Measurements from ENCODE around the gene SYT3. TPM values are rescaled to one million over a fixed set of nuclear protein-coding genes. Genes with fewer than 3 reads are reported as not detected.

SYT3 gene
- total RNA-seq, 1 experiment from 2014 or later: not detected

- H3K27me3 ChIP-seq (ENCODE audit: low read length): no peaks in the 10 kb centered on the region
- H3K4me3 ChIP-seq (ENCODE audit: low read length): no peak overlapping the region
- no peaks in the 10 kb centered on the region for H3K36me3 ChIP-seq (ENCODE audit: insufficient read depth, low read length)
- no peak overlapping the region for H3K27ac ChIP-seq (ENCODE audit: low read length)
- no peak overlapping the region for H2AFZ ChIP-seq (ENCODE audit: low read length)
- H3K79me2 ChIP-seq (ENCODE audit: low read length): no peaks in the 10 kb centered on the region
- H3K4me2 ChIP-seq (ENCODE audit: low read depth, low read length, poor library complexity, severe bottlenecking): no peak overlapping the region
- DNase-seq: no peak
- H3K9me2 ChIP-seq (replicated peaks; ENCODE audit: insufficient read depth, low read length): no peaks in the 10 kb centered on the region
- H3K4me1 ChIP-seq (ENCODE audit: low read length): no peaks in the 10 kb centered on the region
- H4K20me1 ChIP-seq (ENCODE audit: insufficient read depth, low read depth, low read length): no peaks in the 10 kb centered on the region
- H3K9ac ChIP-seq (ENCODE audit: low read length): no peak overlapping the region
- no peaks in the 10 kb centered on the region for H3K9me3 ChIP-seq (ENCODE audit: low read length)
Observed at GRCh38 chr19:50648659-50649058, 9.0 kb upstream of the SYT3 start.

GRCh38 chr19:50647879-50648615, 8.4 kb upstream of the SYT3 start:
- no peaks in the 10 kb centered on the region for H3K9me2 ChIP-seq (replicated peaks; ENCODE audit: insufficient read depth, low read length)
- H2AFZ ChIP-seq (ENCODE audit: low read length): no peak overlapping the region
- H3K36me3 ChIP-seq (ENCODE audit: insufficient read depth, low read length): no peaks in the 10 kb centered on the region
- no peak overlapping the region for H3K27ac ChIP-seq (ENCODE audit: low read length)
- H3K4me2 ChIP-seq (ENCODE audit: low read depth, low read length, poor library complexity, severe bottlenecking): no peak overlapping the region
- no peak overlapping the region for H3K9ac ChIP-seq (ENCODE audit: low read length)
- H3K27me3 ChIP-seq (ENCODE audit: low read length): no peaks in the 10 kb centered on the region
- no peak for DNase-seq
- H3K4me3 ChIP-seq (ENCODE audit: low read length): no peak overlapping the region
- no peaks in the 10 kb centered on the region for H3K9me3 ChIP-seq (ENCODE audit: low read length)
- no peaks in the 10 kb centered on the region for H4K20me1 ChIP-seq (ENCODE audit: insufficient read depth, low read depth, low read length)
- no peaks in the 10 kb centered on the region for H3K79me2 ChIP-seq (ENCODE audit: low read length)
- no peaks in the 10 kb centered on the region for H3K4me1 ChIP-seq (ENCODE audit: low read length)

GRCh38 chr19:50646074-50646807, 6.6 kb upstream of the SYT3 start:
- no peak for DNase-seq
- H3K4me3 ChIP-seq (ENCODE audit: low read length): no peak overlapping the region
- H4K20me1 ChIP-seq (ENCODE audit: insufficient read depth, low read depth, low read length): no peaks in the 10 kb centered on the region
- no peak overlapping the region for H3K9ac ChIP-seq (ENCODE audit: low read length)
- no peaks in the 10 kb centered on the region for H3K79me2 ChIP-seq (ENCODE audit: low read length)
- H3K4me2 ChIP-seq (ENCODE audit: low read depth, low read length, poor library complexity, severe bottlenecking): no peak overlapping the region
- H3K27ac ChIP-seq (ENCODE audit: low read length): no peak overlapping the region
- no peak overlapping the region for H2AFZ ChIP-seq (ENCODE audit: low read length)
- no peaks in the 10 kb centered on the region for H3K4me1 ChIP-seq (ENCODE audit: low read length)
- H3K9me2 ChIP-seq (replicated peaks; ENCODE audit: insufficient read depth, low read length): no peaks in the 10 kb centered on the region
- no peaks in the 10 kb centered on the region for H3K27me3 ChIP-seq (ENCODE audit: low read length)
- no peaks in the 10 kb centered on the region for H3K36me3 ChIP-seq (ENCODE audit: insufficient read depth, low read length)
- H3K9me3 ChIP-seq (ENCODE audit: low read length): no peaks in the 10 kb centered on the region

GRCh38 chr19:50645107-50645506, 5.4 kb upstream of the SYT3 start:
- H3K36me3 ChIP-seq (ENCODE audit: insufficient read depth, low read length): no peaks in the 10 kb centered on the region
- no peaks in the 10 kb centered on the region for H3K4me1 ChIP-seq (ENCODE audit: low read length)
- no peak overlapping the region for H3K27ac ChIP-seq (ENCODE audit: low read length)
- no peak overlapping the region for H3K4me3 ChIP-seq (ENCODE audit: low read length)
- H2AFZ ChIP-seq (ENCODE audit: low read length): no peak overlapping the region
- H3K4me2 ChIP-seq (ENCODE audit: low read depth, low read length, poor library complexity, severe bottlenecking): no peak overlapping the region
- H3K27me3 ChIP-seq (ENCODE audit: low read length): no peaks in the 10 kb centered on the region; the same call in 1 of the 2 replicates
- H3K9ac ChIP-seq (ENCODE audit: low read length): no peak overlapping the region
- no peak for DNase-seq
- no peaks in the 10 kb centered on the region for H4K20me1 ChIP-seq (ENCODE audit: insufficient read depth, low read depth, low read length)
- H3K79me2 ChIP-seq (ENCODE audit: low read length): no peaks in the 10 kb centered on the region
- H3K9me3 ChIP-seq (ENCODE audit: low read length): no peaks in the 10 kb centered on the region
- H3K9me2 ChIP-seq (replicated peaks; ENCODE audit: insufficient read depth, low read length): no peaks in the 10 kb centered on the region

- H2AFZ ChIP-seq (ENCODE audit: low read length): no peak overlapping the region
- no peaks in the 10 kb centered on the region for H3K9me3 ChIP-seq (ENCODE audit: low read length)
- H3K27me3 ChIP-seq (ENCODE audit: low read length): no peaks in the 10 kb centered on the region; the same call in 1 of the 2 replicates
- H4K20me1 ChIP-seq (ENCODE audit: insufficient read depth, low read depth, low read length): no peaks in the 10 kb centered on the region
- H3K4me1 ChIP-seq (ENCODE audit: low read length): no peaks in the 10 kb centered on the region
- H3K4me3 ChIP-seq (ENCODE audit: low read length): no peak overlapping the region
- no peaks in the 10 kb centered on the region for H3K36me3 ChIP-seq (ENCODE audit: insufficient read depth, low read length)
- no peak overlapping the region for H3K27ac ChIP-seq (ENCODE audit: low read length)
- H3K9ac ChIP-seq (ENCODE audit: low read length): no peak overlapping the region
- DNase-seq: no peak
- no peaks in the 10 kb centered on the region for H3K79me2 ChIP-seq (ENCODE audit: low read length)
- H3K9me2 ChIP-seq (replicated peaks; ENCODE audit: insufficient read depth, low read length): no peaks in the 10 kb centered on the region
- no peak overlapping the region for H3K4me2 ChIP-seq (ENCODE audit: low read depth, low read length, poor library complexity, severe bottlenecking)
Observed at GRCh38 chr19:50644315-50644915, 4.7 kb upstream of the SYT3 start.

- H4K20me1 ChIP-seq (ENCODE audit: insufficient read depth, low read depth, low read length): no peaks in the 10 kb centered on the region
- no peaks in the 10 kb centered on the region for H3K9me3 ChIP-seq (ENCODE audit: low read length)
- no peaks in the 10 kb centered on the region; the same call in 1 of the 2 replicates for H3K27me3 ChIP-seq (ENCODE audit: low read length)
- no peak overlapping the region for H2AFZ ChIP-seq (ENCODE audit: low read length)
- H3K9ac ChIP-seq (ENCODE audit: low read length): no peak overlapping the region
- no peaks in the 10 kb centered on the region for H3K9me2 ChIP-seq (replicated peaks; ENCODE audit: insufficient read depth, low read length)
- DNase-seq: no peak
- H3K27ac ChIP-seq (ENCODE audit: low read length): no peak overlapping the region
- H3K36me3 ChIP-seq (ENCODE audit: insufficient read depth, low read length): no peaks in the 10 kb centered on the region
- H3K79me2 ChIP-seq (ENCODE audit: low read length): no peaks in the 10 kb centered on the region
- H3K4me1 ChIP-seq (ENCODE audit: low read length): no peaks in the 10 kb centered on the region
- no peak overlapping the region for H3K4me2 ChIP-seq (ENCODE audit: low read depth, low read length, poor library complexity, severe bottlenecking)
- no peak overlapping the region for H3K4me3 ChIP-seq (ENCODE audit: low read length)
Observed at GRCh38 chr19:50640368-50640767, 687 bp upstream of the SYT3 start.

GRCh38 chr19:50638600-50638999, 1.1 kb downstream of the SYT3 start:
- Histone ChIP-seq H3K79me2 (ENCODE audit: low read length) (no peaks in the 10 kb centered on the region), H3K9me2 (replicated peaks; ENCODE audit: insufficient read depth, low read length) (no peaks in the 10 kb centered on the region), H3K9me3 (ENCODE audit: low read length) (peaks cover 4% of the 10 kb centered on the region), H3K4me3 (ENCODE audit: low read length) (no peak overlapping the region), H3K4me1 (ENCODE audit: low read length) (no peaks in the 10 kb centered on the region), H4K20me1 (ENCODE audit: insufficient read depth, low read depth, low read length) (no peaks in the 10 kb centered on the region), H3K27me3 (ENCODE audit: low read length) (no peaks in the 10 kb centered on the region; the same call in 1 of the 2 replicates), H3K4me2 (ENCODE audit: low read depth, low read length, poor library complexity, severe bottlenecking) (no peak overlapping the region), H3K27ac (ENCODE audit: low read length) (no peak overlapping the region), H3K9ac (ENCODE audit: low read length) (no peak overlapping the region), H3K36me3 (ENCODE audit: insufficient read depth, low read length) (no peaks in the 10 kb centered on the region), H2AFZ (ENCODE audit: low read length) (no peak overlapping the region)
- no peak for DNase-seq

GRCh38 chr19:50636317-50637085, 3.2 kb downstream of the SYT3 start:
- peaks cover 7% of the 10 kb centered on the region for H3K9me3 ChIP-seq (ENCODE audit: low read length)
- no peak overlapping the region for H3K9ac ChIP-seq (ENCODE audit: low read length)
- H4K20me1 ChIP-seq (ENCODE audit: insufficient read depth, low read depth, low read length): no peaks in the 10 kb centered on the region
- H2AFZ ChIP-seq (ENCODE audit: low read length): no peak overlapping the region
- H3K4me2 ChIP-seq (ENCODE audit: low read depth, low read length, poor library complexity, severe bottlenecking): no peak overlapping the region
- DNase-seq: no peak
- H3K36me3 ChIP-seq (ENCODE audit: insufficient read depth, low read length): no peaks in the 10 kb centered on the region
- no peaks in the 10 kb centered on the region for H3K4me1 ChIP-seq (ENCODE audit: low read length)
- H3K4me3 ChIP-seq (ENCODE audit: low read length): no peak overlapping the region
- H3K9me2 ChIP-seq (replicated peaks; ENCODE audit: insufficient read depth, low read length): no peaks in the 10 kb centered on the region
- no peak overlapping the region for H3K27ac ChIP-seq (ENCODE audit: low read length)
- no peaks in the 10 kb centered on the region for H3K79me2 ChIP-seq (ENCODE audit: low read length)
- H3K27me3 ChIP-seq (ENCODE audit: low read length): no peaks in the 10 kb centered on the region; the same call in 1 of the 2 replicates
